ENCODE measurements around the gene NPFFR1.
A peak's percentile ranks its signal among the peaks of the same experiment; 100 is the strongest.
"Not testable (repeated sequence)": the region's sequence is repeated elsewhere in the genome, so short reads cannot be mapped to it uniquely, and the experiment has no call there.

Gene NPFFR1

DNA sequence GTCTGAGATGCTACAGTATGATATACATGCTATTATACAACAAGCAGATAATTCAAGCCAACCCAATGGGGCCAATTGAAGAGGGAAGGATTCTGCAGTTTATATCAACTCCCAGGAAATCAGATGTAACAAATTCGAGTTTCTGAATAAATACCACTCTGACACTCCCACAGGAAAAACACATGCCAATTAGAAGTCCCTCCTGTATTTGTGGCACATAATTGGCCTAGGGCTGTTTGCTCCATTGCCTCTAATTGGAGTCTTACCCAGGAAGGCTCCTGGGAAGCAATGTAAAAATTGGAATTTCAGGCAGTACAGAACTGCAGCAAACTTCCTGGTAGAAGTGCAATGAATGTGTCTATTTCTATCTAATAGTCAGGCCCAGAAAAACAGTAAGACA lies 55.3 kb downstream of the NPFFR1 start:
- no CpG with 5 or more reads among the region's 1 CpG for WGBS (ENCODE audit: extremely low coverage, insufficient coverage, insufficient read length)
- Histone ChIP-seq H4K8ac (ENCODE audit: low read depth, low read length) (no peak overlapping the region), H3K18ac (ENCODE audit: low read length) (no peak overlapping the region), H3K4me1 (ENCODE audit: control insufficient read depth in 1 of 2, insufficient read depth in 2 of 2, low read length in 2 of 2) (peaks cover 5% of the 10 kb centered on the region in 2 experiments), H3K79me2 (ENCODE audit: control insufficient read depth, insufficient read depth, low read length, poor library complexity) (peaks cover 5% of the 10 kb centered on the region), H3K27me3 (ENCODE audit: insufficient read depth, low read length) (no peaks in the 10 kb centered on the region), H2AFZ (ENCODE audit: insufficient read depth, low read length, poor library complexity) (no peak overlapping the region), H2BK5ac (ENCODE audit: low read depth, low read length, poor library complexity) (no peak overlapping the region), H3K36me3 (ENCODE audit: control insufficient read depth in 1 of 2, insufficient read depth in 2 of 2, low read length in 2 of 2) (peaks cover 2 to 6% of the 10 kb centered on the region in 2 experiments), H3K4ac (ENCODE audit: low read depth, low read length) (no peak overlapping the region), H3K9me3 (ENCODE audit: insufficient read depth, low read depth, low read length) (no peaks in the 10 kb centered on the region), H3K14ac (ENCODE audit: low read length) (no peak overlapping the region), H4K91ac (ENCODE audit: low read depth, low read length) (no peak overlapping the region), H2BK12ac (ENCODE audit: low read length) (no peak overlapping the region), H3K27ac (ENCODE audit: low read depth, low read length) (no peak overlapping the region), H3K4me3 (ENCODE audit: low read depth, low read length) (no peak overlapping the region), H2AK5ac (ENCODE audit: low read length) (no peak overlapping the region), H2BK120ac (ENCODE audit: insufficient read depth, low read length, poor library complexity) (no peak overlapping the region), H4K12ac (ENCODE audit: low read depth, low read length) (no peak overlapping the region), H3K9ac (ENCODE audit: low read length) (no peak overlapping the region), H3K4me2 (ENCODE audit: low read length) (no peak overlapping the region), H3K23ac (ENCODE audit: low read length) (no peak overlapping the region), H3K79me1 (ENCODE audit: low read length) (peaks cover 9% of the 10 kb centered on the region)
- DNase-seq, result no peak

GRCh38 chr10:70227548-70228320 lies 56.1 kb downstream of the NPFFR1 start:
- H3K4me1 ChIP-seq (ENCODE audit: control insufficient read depth in 1 of 2, insufficient read depth in 2 of 2, low read length in 2 of 2), result peaks cover 5% of the 10 kb centered on the region in 2 experiments
- H3K23ac ChIP-seq (ENCODE audit: low read length), result no peak overlapping the region
- H2AK5ac ChIP-seq (ENCODE audit: low read length), result no peak overlapping the region
- H3K4me2 ChIP-seq (ENCODE audit: low read length), result no peak overlapping the region
- H4K8ac ChIP-seq (ENCODE audit: low read depth, low read length), result no peak overlapping the region
- no peak overlapping the region for H3K27ac ChIP-seq (ENCODE audit: low read depth, low read length)
- no peak overlapping the region for H3K18ac ChIP-seq (ENCODE audit: low read length)
- no peaks in the 10 kb centered on the region for H3K9me3 ChIP-seq (ENCODE audit: insufficient read depth, low read depth, low read length)
- H3K36me3 ChIP-seq (ENCODE audit: control insufficient read depth in 1 of 2, insufficient read depth in 2 of 2, low read length in 2 of 2), result peaks cover 2 to 6% of the 10 kb centered on the region in 2 experiments
- no peak overlapping the region for H3K14ac ChIP-seq (ENCODE audit: low read length)
- no peak overlapping the region for H3K4ac ChIP-seq (ENCODE audit: low read depth, low read length)
- no peak overlapping the region for H4K12ac ChIP-seq (ENCODE audit: low read depth, low read length)
- no peaks in the 10 kb centered on the region for H3K27me3 ChIP-seq (ENCODE audit: insufficient read depth, low read length)
- DNase-seq, result no peak
- peaks cover 5% of the 10 kb centered on the region for H3K79me1 ChIP-seq (ENCODE audit: low read length)
- WGBS (ENCODE audit: extremely low coverage, insufficient coverage, insufficient read length), result no CpG with 5 or more reads among the region's 3 CpGs
- no peak overlapping the region for H3K4me3 ChIP-seq (ENCODE audit: low read depth, low read length)
- H2AFZ ChIP-seq (ENCODE audit: insufficient read depth, low read length, poor library complexity), result no peak overlapping the region
- no peak overlapping the region for H3K9ac ChIP-seq (ENCODE audit: low read length)
- no peak overlapping the region for H2BK120ac ChIP-seq (ENCODE audit: insufficient read depth, low read length, poor library complexity)
- no peak overlapping the region for H2BK12ac ChIP-seq (ENCODE audit: low read length)
- H2BK5ac ChIP-seq (ENCODE audit: low read depth, low read length, poor library complexity), result no peak overlapping the region
- peaks cover under 1% of the 10 kb centered on the region for H3K79me2 ChIP-seq (ENCODE audit: control insufficient read depth, insufficient read depth, low read length, poor library complexity)
- H4K91ac ChIP-seq (ENCODE audit: low read depth, low read length), result no peak overlapping the region

DNA sequence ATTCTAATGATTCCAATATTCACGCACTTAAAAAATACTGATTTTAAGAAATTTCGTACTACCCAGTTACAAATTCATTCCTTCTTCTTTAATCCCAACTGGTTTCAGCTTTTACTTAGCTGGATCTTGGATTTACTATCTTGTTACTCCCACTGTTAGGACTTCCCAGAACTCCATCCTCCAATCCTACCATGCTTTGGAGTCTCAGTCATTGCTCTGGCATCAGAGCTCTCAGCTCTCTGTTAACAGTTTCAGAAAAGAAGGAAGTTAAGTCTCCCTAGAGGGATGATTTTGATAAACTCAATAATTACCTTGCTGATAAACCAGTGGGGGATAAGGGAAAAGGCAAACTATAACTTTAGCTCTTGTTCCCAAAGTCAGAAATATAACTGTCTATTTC lies 60.1 kb downstream of the NPFFR1 start:
- no peaks in the 10 kb centered on the region for H3K9me3 ChIP-seq (ENCODE audit: insufficient read depth, low read depth, low read length)
- H4K91ac ChIP-seq (ENCODE audit: low read depth, low read length), result no peak overlapping the region
- H3K4ac ChIP-seq (ENCODE audit: low read depth, low read length), result no peak overlapping the region
- DNase-seq, result peak in 1 of 2 donors; percentile 18
- H3K4me1 ChIP-seq (ENCODE audit: control insufficient read depth in 1 of 2, insufficient read depth in 2 of 2, low read length in 2 of 2), result no peaks in the 10 kb centered on the region
- H2BK12ac ChIP-seq (ENCODE audit: low read length), result no peak overlapping the region
- no peak overlapping the region for H3K9ac ChIP-seq (ENCODE audit: low read length)
- H2BK5ac ChIP-seq (ENCODE audit: low read depth, low read length, poor library complexity), result no peak overlapping the region
- no peak overlapping the region for H2BK120ac ChIP-seq (ENCODE audit: insufficient read depth, low read length, poor library complexity)
- H3K18ac ChIP-seq (ENCODE audit: low read length), result no peak overlapping the region
- H3K36me3 ChIP-seq (ENCODE audit: control insufficient read depth in 1 of 2, insufficient read depth in 2 of 2, low read length in 2 of 2), result peaks cover 2% of the 10 kb centered on the region in 2 experiments
- no peak overlapping the region for H4K12ac ChIP-seq (ENCODE audit: low read depth, low read length)
- no CpG with 5 or more reads among the region's 2 CpGs for WGBS (ENCODE audit: extremely low coverage, insufficient coverage, insufficient read length)
- H3K4me3 ChIP-seq (ENCODE audit: low read depth, low read length), result no peak overlapping the region
- no peak overlapping the region for H3K27ac ChIP-seq (ENCODE audit: low read depth, low read length)
- no peak overlapping the region for H2AFZ ChIP-seq (ENCODE audit: insufficient read depth, low read length, poor library complexity)
- no peaks in the 10 kb centered on the region for H3K79me2 ChIP-seq (ENCODE audit: control insufficient read depth, insufficient read depth, low read length, poor library complexity)
- no peak overlapping the region for H3K4me2 ChIP-seq (ENCODE audit: low read length)
- no peak overlapping the region for H2AK5ac ChIP-seq (ENCODE audit: low read length)
- H3K23ac ChIP-seq (ENCODE audit: low read length), result no peak overlapping the region
- H4K8ac ChIP-seq (ENCODE audit: low read depth, low read length), result no peak overlapping the region
- no peaks in the 10 kb centered on the region for H3K79me1 ChIP-seq (ENCODE audit: low read length)
- no peak overlapping the region for H3K14ac ChIP-seq (ENCODE audit: low read length)
- H3K27me3 ChIP-seq (ENCODE audit: insufficient read depth, low read length), result no peaks in the 10 kb centered on the region

DNA sequence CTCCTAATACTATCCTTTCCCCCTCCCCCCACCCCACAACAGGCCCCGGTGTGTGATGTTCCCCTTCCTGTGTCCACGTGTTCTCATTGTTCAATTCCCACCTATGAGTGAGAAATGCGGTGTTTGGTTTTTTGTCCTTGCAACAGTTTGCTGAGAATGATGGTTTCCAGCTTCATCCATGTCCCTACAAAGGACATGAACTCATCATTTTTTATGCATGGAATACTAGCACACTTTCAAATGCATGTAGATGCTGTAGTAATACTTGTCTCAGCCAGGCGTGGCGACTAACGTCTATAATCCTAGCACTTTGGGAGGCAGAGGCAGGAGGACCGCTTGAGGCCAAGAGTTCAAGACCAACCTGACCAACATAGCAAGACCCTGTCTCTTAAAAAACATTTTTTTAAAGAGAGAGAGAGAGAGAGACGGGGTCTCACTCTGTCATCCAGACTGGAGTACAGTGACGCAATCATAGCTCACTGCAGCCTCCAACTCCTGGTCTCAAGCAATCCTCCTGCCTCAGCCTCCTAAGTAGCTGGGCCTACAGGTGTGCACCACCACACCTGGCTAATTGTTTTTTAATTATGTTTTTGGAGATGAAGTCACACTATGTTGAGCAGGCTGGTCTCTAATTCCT lies 60.9 kb downstream of the NPFFR1 start:
- H2BK5ac ChIP-seq (ENCODE audit: low read depth, low read length, poor library complexity); H4K8ac ChIP-seq (ENCODE audit: low read depth, low read length); H3K4ac ChIP-seq (ENCODE audit: low read depth, low read length); H3K9me3 ChIP-seq (ENCODE audit: insufficient read depth, low read depth, low read length); H2BK120ac ChIP-seq (ENCODE audit: insufficient read depth, low read length, poor library complexity); H4K91ac ChIP-seq (ENCODE audit: low read depth, low read length); H3K36me3 ChIP-seq (ENCODE audit: control insufficient read depth in 1 of 2, insufficient read depth in 2 of 2, low read length in 2 of 2); H3K4me3 ChIP-seq (ENCODE audit: low read depth, low read length); H2AFZ ChIP-seq (ENCODE audit: insufficient read depth, low read length, poor library complexity); H3K79me1 ChIP-seq (ENCODE audit: low read length); H2AK5ac ChIP-seq (ENCODE audit: low read length); H3K4me2 ChIP-seq (ENCODE audit: low read length); H3K23ac ChIP-seq (ENCODE audit: low read length); H3K27me3 ChIP-seq (ENCODE audit: insufficient read depth, low read length); H3K27ac ChIP-seq (ENCODE audit: low read depth, low read length); H3K14ac ChIP-seq (ENCODE audit: low read length); H3K4me1 ChIP-seq (ENCODE audit: control insufficient read depth in 1 of 2, insufficient read depth in 2 of 2, low read length in 2 of 2); H2BK12ac ChIP-seq (ENCODE audit: low read length); H3K9ac ChIP-seq (ENCODE audit: low read length); H3K18ac ChIP-seq (ENCODE audit: low read length); H3K79me2 ChIP-seq (ENCODE audit: control insufficient read depth, insufficient read depth, low read length, poor library complexity); H4K12ac ChIP-seq (ENCODE audit: low read depth, low read length): not testable (repeated sequence)
- WGBS (ENCODE audit: extremely low coverage, insufficient coverage, insufficient read length), result no CpG with 5 or more reads among the region's 9 CpGs
- DNase-seq, result peak in 1 of 2 donors; percentile 30
